Neutrophil (primary cell): Measurements from ENCODE around the gene GCDH.
A peak's percentile ranks its signal among the peaks of the same experiment; 100 is the strongest.

ENCODE experiments used
- H3K27ac ChIP-seq: fragments of 200-600 bp; sonication (generic); 2 replicates; pipeline ENCODE4 v1.5.1; 2016; ENCODE audit warnings: mild to moderate bottlenecking, moderate library complexity
- H3K27me3 ChIP-seq: fragments of 200-600 bp; sonication (generic); 2 replicates; pipeline ENCODE4 v1.6.0; 2016; ENCODE audit warnings: mild to moderate bottlenecking
- H3K36me3 ChIP-seq: fragments of 200-600 bp; sonication (generic); 2 replicates; pipeline ENCODE4 v1.5.1; 2017
- H3K4me1 ChIP-seq, 2 experiments: fragments of 200-600 bp in 1 of 2; sonication (generic) in 1 of 2; 1 replicate in 1 of 2; 2 replicates in 1 of 2; pipeline versions ENCODE4 v1.5.1 to v1.6.1; 2013 to 2016; ENCODE audit warnings: low read depth in 1 of 2, low read length in 1 of 2, mild to moderate bottlenecking in 1 of 2, moderate library complexity in 1 of 2; ENCODE audit not compliant: control insufficient read depth in 1 of 2, insufficient read depth in 1 of 2
- H3K4me3 ChIP-seq, 2 experiments: fragments of 200-600 bp in 1 of 2; sonication (generic) in 1 of 2; 1 replicate in 1 of 2; 2 replicates in 1 of 2; pipeline ENCODE4 v1.5.1; 2013 to 2016; ENCODE audit warnings: low read depth in 1 of 2, low read length in 1 of 2, mild to moderate bottlenecking in 1 of 2, moderate library complexity in 1 of 2
- H3K9me3 ChIP-seq: fragments of 200-600 bp; sonication (generic); 2 replicates; pipeline ENCODE4 v1.5.1; 2016
- TF ChIP-seq, protein P1 (sequence below): fragments of 200-600 bp; sonication (generic); IDR thresholded peaks from 2 replicates; pipeline ENCODE4 v1.5.1; 2016; ENCODE audit warnings: antibody characterized with exemption

Gene GCDH

DNA sequence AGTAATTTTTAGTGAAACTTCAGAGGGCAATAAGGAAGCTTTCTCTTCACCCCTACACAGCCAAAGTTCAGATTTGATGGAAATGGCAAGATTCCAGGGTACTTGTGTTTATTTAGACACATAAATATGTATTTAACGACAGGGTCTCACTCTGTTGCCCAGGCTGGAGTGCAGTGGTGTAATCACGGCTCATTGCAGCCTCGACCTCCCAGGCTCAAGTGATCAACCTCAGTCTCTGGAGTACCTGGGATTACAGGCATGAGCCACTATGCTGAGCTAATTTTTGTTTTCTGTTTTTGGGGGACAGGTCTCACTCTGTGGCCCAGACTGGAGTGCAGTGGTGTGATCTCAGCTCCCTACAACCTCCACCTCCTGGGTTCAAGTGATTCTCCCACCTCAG lies 30.1 kb downstream of the GCDH start:
- TF ChIP-seq, protein P1, sequence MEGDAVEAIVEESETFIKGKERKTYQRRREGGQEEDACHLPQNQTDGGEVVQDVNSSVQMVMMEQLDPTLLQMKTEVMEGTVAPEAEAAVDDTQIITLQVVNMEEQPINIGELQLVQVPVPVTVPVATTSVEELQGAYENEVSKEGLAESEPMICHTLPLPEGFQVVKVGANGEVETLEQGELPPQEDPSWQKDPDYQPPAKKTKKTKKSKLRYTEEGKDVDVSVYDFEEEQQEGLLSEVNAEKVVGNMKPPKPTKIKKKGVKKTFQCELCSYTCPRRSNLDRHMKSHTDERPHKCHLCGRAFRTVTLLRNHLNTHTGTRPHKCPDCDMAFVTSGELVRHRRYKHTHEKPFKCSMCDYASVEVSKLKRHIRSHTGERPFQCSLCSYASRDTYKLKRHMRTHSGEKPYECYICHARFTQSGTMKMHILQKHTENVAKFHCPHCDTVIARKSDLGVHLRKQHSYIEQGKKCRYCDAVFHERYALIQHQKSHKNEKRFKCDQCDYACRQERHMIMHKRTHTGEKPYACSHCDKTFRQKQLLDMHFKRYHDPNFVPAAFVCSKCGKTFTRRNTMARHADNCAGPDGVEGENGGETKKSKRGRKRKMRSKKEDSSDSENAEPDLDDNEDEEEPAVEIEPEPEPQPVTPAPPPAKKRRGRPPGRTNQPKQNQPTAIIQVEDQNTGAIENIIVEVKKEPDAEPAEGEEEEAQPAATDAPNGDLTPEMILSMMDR: no peak
- no peaks in the 10 kb centered on the region for H3K27me3 ChIP-seq
- no peaks in the 10 kb centered on the region for H3K9me3 ChIP-seq
- H3K27ac ChIP-seq: no peak overlapping the region
- peaks cover 5 to 13% of the 10 kb centered on the region in 2 experiments for H3K4me1 ChIP-seq
- peaks cover 29% of the 10 kb centered on the region for H3K36me3 ChIP-seq
- H3K4me3 ChIP-seq: no peak overlapping the region

DNA sequence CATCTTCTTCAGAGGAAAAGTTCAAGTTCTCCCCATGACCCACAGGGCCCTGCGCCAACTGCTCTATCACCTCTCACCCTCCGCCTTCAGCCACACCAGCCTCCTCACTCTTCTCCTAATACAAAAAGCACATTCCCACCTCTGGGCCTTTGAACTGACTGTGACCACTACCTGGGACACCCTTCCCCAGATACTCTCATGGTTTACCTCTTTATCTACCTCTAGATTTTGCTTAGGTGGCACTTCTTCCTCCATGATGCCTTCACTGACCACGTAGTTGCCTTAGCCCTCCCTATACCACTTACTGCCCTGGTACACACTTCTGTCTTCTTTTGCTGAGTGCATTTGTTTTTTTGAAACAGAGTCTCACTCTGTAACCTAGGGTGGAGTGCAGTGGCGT lies 32.0 kb downstream of the GCDH start:
- peaks cover 5 to 13% of the 10 kb centered on the region in 2 experiments for H3K4me1 ChIP-seq
- H3K4me3 ChIP-seq: no peak overlapping the region
- no peaks in the 10 kb centered on the region for H3K27me3 ChIP-seq
- H3K27ac ChIP-seq: no peak overlapping the region
- peaks cover 40% of the 10 kb centered on the region for H3K36me3 ChIP-seq
- H3K9me3 ChIP-seq: no peaks in the 10 kb centered on the region
- TF ChIP-seq, protein P1: no peak

DNA sequence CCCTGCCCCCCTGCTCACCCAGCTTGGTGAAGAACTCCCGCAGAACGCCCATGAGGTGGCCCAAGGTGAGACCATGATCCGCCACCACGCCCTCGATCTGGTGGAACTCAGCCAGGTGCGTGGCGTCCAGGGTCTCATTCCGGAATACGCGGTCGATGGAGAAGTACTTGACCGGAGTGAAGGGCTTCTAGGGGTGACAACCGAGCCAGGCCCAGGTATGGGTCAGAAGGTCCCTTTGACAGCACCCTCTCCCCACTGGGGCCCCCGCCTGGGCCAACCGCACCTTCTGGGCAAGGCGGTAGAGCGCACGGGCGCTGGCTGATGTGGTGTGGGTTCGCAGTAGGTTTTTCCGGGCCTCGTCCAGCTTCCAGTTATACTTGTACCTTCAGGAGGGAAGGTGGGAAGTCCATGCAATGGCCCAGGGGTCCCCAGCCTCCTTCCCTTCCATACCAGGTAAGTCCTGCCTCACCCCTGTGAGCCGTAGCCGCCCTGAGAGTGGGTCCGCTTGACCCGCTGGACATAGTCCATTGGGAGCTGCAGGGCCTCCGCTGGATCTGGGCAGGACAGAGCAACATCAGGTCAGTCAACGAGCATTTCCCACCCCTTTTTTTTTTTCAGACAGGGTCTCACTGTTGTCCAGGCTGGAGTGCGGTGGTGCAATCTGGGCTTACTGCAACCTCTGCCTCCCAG lies 33.8 kb downstream of the GCDH start:
- Histone ChIP-seq H3K4me1 (no peaks in the 10 kb centered on the region), H3K27ac (no peak overlapping the region), H3K27me3 (no peaks in the 10 kb centered on the region), H3K4me3 (no peak overlapping the region), H3K9me3 (no peaks in the 10 kb centered on the region), H3K36me3 (peaks cover 55% of the 10 kb centered on the region)
- TF ChIP-seq, protein P1: no peak

DNA sequence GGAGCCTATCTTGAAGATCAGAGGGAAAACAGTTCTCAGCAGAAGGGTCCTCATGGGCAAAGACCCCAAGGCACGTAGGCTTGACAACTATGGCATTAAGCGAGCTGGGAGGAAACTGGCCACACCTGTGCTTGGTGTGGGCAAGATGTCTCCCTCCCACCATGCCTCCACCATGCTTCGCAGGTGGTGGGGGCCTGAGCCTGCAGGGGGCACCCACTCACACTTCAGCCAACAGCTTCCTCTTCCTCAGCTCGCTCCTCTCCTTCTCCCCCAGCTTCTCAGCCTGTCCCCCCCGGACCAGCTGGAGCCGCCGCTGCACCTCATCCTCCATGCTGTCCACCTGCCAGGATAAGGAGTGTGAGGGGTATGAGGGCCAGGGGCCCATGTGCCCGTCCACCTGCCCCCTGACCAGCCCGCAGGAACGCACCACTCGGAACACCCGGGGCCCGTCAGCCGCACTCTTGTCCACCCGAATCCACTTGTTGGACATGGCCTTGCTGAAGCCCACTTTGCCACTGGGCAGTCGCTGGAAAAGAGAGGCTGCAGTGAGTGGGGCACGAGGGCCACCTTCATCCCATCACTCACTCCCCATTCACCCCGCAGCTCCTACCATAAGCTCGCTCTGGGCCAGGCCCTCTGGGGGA lies 39.2 kb downstream of the GCDH start:
- H3K36me3 ChIP-seq: peaks cover 33% of the 10 kb centered on the region
- no peak overlapping the region for H3K27ac ChIP-seq
- no peak overlapping the region for H3K4me3 ChIP-seq
- no peaks in the 10 kb centered on the region for H3K27me3 ChIP-seq
- H3K4me1 ChIP-seq: peaks cover 21 to 22% of the 10 kb centered on the region in 2 experiments
- H3K9me3 ChIP-seq: no peaks in the 10 kb centered on the region
- TF ChIP-seq, protein P1: no peak

DNA sequence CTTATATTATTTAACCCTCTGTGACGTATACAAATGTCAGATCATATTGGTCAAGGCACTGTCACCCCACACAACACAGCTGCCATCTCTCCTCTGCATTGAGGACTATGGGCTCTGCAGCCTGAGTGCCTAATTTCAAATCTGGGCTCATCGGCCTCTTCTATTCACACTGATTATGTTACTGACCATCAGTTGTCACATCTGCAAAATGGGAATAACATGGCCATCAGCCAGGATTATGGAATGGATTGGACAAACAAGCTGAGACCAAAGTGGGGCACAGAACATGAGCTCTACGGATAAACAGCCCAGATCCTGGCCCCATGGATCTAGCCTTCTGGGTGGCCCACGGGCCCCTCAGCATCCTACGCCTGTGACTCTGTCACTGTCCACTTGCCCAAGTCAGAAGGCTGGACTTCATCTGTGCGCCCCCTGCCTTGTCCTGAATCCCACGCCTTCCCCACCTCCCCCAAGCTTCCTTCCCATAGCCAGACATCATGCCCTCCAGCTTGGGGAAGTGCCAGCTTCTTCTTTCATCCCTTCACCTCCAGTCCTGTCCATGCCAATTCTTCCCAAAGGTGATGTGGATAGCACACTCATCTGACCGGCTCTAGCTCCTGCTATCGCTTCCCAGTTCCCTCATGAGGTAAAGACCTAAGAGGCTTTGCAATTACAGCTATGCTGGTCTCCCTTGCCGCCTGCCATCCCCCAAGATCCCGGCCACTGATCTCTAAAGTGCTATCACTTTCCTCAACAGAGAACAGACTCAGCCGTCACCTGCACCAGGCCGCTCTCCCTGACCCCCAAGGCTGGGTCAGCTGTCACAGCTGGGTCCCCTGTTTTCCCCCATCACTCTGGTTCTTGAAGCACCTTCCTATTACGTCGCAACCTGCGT lies 41.7 kb downstream of the GCDH start:
- H3K4me3 ChIP-seq: peak overlapping the region; percentile 73 to 85
- no peaks in the 10 kb centered on the region for H3K9me3 ChIP-seq
- H3K27ac ChIP-seq: peak overlapping the region; percentile 89
- TF ChIP-seq, protein P1: no peak
- peaks cover 38 to 40% of the 10 kb centered on the region in 2 experiments for H3K4me1 ChIP-seq
- no peaks in the 10 kb centered on the region for H3K27me3 ChIP-seq
- H3K36me3 ChIP-seq: peaks cover 19% of the 10 kb centered on the region
